Measurements from ENCODE around the gene PTPRG.

The PTPRG gene

GRCh38 chr3:61733000-61733399 lies 171.6 kb downstream of the PTPRG start:
- DNase-seq (ENCODE audit: extremely low read depth, insufficient read length): no peak
- no peak for TF ChIP-seq CTCF (IDR thresholded peaks at IDR 0.05; ENCODE audit: insufficient read depth, low read length, poor library complexity, severe bottlenecking)
- Histone ChIP-seq H3K27me3 (replicated peaks; ENCODE audit: control insufficient read depth, insufficient read depth, low read length) (no peaks in the 10 kb centered on the region), H3K4me3 (replicated peaks; ENCODE audit: low read depth, low read length) (no peak overlapping the region), H3K36me3 (ENCODE audit: control insufficient read depth, insufficient read depth, low read length) (no peaks in the 10 kb centered on the region)

DNA sequence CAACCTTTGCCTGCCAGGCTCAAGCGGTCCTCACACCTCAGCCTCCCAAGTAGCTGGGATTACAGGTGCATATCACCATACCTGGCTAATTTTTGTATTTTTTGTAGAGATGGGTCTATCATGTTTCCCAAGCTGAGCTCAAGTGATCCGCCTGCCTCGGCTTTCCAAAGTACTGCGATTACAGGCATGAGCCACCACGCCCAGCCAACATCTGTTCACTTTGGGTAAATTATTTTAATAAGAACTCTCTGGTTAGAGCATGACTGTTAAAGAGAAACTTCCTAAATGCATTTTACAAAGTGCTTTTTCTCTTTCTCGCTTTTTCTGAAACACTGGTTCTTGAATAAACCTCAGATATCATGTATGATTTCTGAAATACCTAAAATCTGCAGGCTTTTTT lies 172.5 kb downstream of the PTPRG start:
- H3K36me3 ChIP-seq (ENCODE audit: control insufficient read depth, insufficient read depth, low read length): no peaks in the 10 kb centered on the region
- H3K4me3 ChIP-seq (replicated peaks; ENCODE audit: low read depth, low read length): no peak overlapping the region
- H3K27me3 ChIP-seq (replicated peaks; ENCODE audit: control insufficient read depth, insufficient read depth, low read length): no peaks in the 10 kb centered on the region
- no peak for TF ChIP-seq CTCF (IDR thresholded peaks at IDR 0.05; ENCODE audit: insufficient read depth, low read length, poor library complexity, severe bottlenecking)
- no peak for DNase-seq (ENCODE audit: extremely low read depth, insufficient read length)

- Histone ChIP-seq H3K36me3 (ENCODE audit: control insufficient read depth, insufficient read depth, low read length) (no peaks in the 10 kb centered on the region), H3K4me3 (replicated peaks; ENCODE audit: low read depth, low read length) (no peak overlapping the region), H3K27me3 (replicated peaks; ENCODE audit: control insufficient read depth, insufficient read depth, low read length) (no peaks in the 10 kb centered on the region)
- no peak for DNase-seq (ENCODE audit: extremely low read depth, insufficient read length)
- no peak for TF ChIP-seq CTCF (IDR thresholded peaks at IDR 0.05; ENCODE audit: insufficient read depth, low read length, poor library complexity, severe bottlenecking)
These were observed 173.6 kb downstream of the PTPRG start for GRCh38 chr3:61734749-61735686.

GRCh38 chr3:61736506-61736905 lies 175.1 kb downstream of the PTPRG start:
- DNase-seq (ENCODE audit: extremely low read depth, insufficient read length): no peak
- H3K36me3 ChIP-seq (ENCODE audit: control insufficient read depth, insufficient read depth, low read length): no peaks in the 10 kb centered on the region
- H3K27me3 ChIP-seq (replicated peaks; ENCODE audit: control insufficient read depth, insufficient read depth, low read length): no peaks in the 10 kb centered on the region
- H3K4me3 ChIP-seq (replicated peaks; ENCODE audit: low read depth, low read length): no peak overlapping the region
- TF ChIP-seq CTCF (IDR thresholded peaks at IDR 0.05; ENCODE audit: insufficient read depth, low read length, poor library complexity, severe bottlenecking): no peak

- H3K4me3 ChIP-seq (replicated peaks; ENCODE audit: low read depth, low read length): no peak overlapping the region
- no peaks in the 10 kb centered on the region for H3K36me3 ChIP-seq (ENCODE audit: control insufficient read depth, insufficient read depth, low read length)
- TF ChIP-seq CTCF (IDR thresholded peaks at IDR 0.05; ENCODE audit: insufficient read depth, low read length, poor library complexity, severe bottlenecking): no peak
- DNase-seq (ENCODE audit: extremely low read depth, insufficient read length): no peak
- H3K27me3 ChIP-seq (replicated peaks; ENCODE audit: control insufficient read depth, insufficient read depth, low read length): no peaks in the 10 kb centered on the region
These were observed 178.3 kb downstream of the PTPRG start for GRCh38 chr3:61739640-61740039.
